ENCODE data around the gene NTN5. TPM values are rescaled to one million over a fixed set of nuclear protein-coding genes. Genes with fewer than 3 reads are reported as not detected.

Gene NTN5
- total and polyA plus RNA-seq, 10 donors = 0.30 to 2.1 (median 0.74) TPM; not detected in 1

GRCh38 chr19:48611872-48612271 is 60.9 kb downstream of the NTN5 start:
- H3K4me1 ChIP-seq = peaks cover 3 to 34% (median 18%) of the 10 kb centered on the region in 6 donors
- WGBS, 5 donors = 82 to 94% (median 90%) methylated on average over 14 of the region's 14 CpGs
- H3K4me3 ChIP-seq = no peak overlapping the region
- no peak for DNase-seq
- H3K36me3 ChIP-seq = peaks cover 6 to 30% (median 26%) of the 10 kb centered on the region in 6 donors
- no peaks in the 10 kb centered on the region for H3K27me3 ChIP-seq (replicated peaks in 1 of 7)
- no peak for TF ChIP-seq POLR2A (IDR thresholded peaks at IDR 0.05)
- TF ChIP-seq CTCF (IDR thresholded peaks at IDR 0.05 in 8 of 11, conservative IDR thresholded peaks at IDR 0.05 in 3 of 11) = no peak
- TF ChIP-seq POLR2AphosphoS5 (IDR thresholded peaks at IDR 0.05) = no peak
- intact Hi-C loops (cut with DNase I; ENCODE audit: low total_unique reads) = no loop called here
- no peak overlapping the region for H3K27ac ChIP-seq
- H3K9me3 ChIP-seq = no peaks in the 10 kb centered on the region

Other genes starting within 250 kb of the NTN5 start
- 10 to 100 TPM; 24.3 to 34.5 (median 26.0) TPM for gene GRWD1, start 227.0 kb downstream of the NTN5 start, total RNA-seq
- 10 to 100 TPM in 1 of 3 donors, 1 to 10 TPM in 2; 5.5 to 14.7 (median 9.5) TPM for gene GRWD1, start 227.0 kb downstream of the NTN5 start, polyA plus RNA-seq
- 1 to 10 TPM in 2 of 7 donors, under 1 TPM in 5; 0.43 to 1.4 (median 0.93) TPM for gene KCNJ14, start 217.4 kb downstream of the NTN5 start, total RNA-seq
- gene KCNJ14, start 217.4 kb downstream of the NTN5 start, polyA plus RNA-seq = under 1 TPM; 0.26 to 0.61 (median 0.38) TPM
- 10 to 100 TPM; 31.4 to 66.4 (median 48.2) TPM for gene CYTH2, start 203.6 kb downstream of the NTN5 start, total RNA-seq
- gene CYTH2, start 203.6 kb downstream of the NTN5 start, polyA plus RNA-seq = 10 to 100 TPM; 22.6 to 44.1 (median 24.6) TPM
- gene LMTK3, start 161.2 kb downstream of the NTN5 start, total RNA-seq = 1 to 10 TPM in 6 of 7 donors, under 1 TPM in 1; 0.69 to 4.2 (median 1.5) TPM
- 1 to 10 TPM in 1 of 3 donors, under 1 TPM in 2; 0.29 to 1.1 (median 0.37) TPM for gene LMTK3, start 161.2 kb downstream of the NTN5 start, polyA plus RNA-seq
- not detected for gene SULT2B1, start 120.8 kb downstream of the NTN5 start, total RNA-seq
- under 1 TPM in 2 of 3 donors, not detected in 1; 0.12 to 0.58 TPM for gene SULT2B1, start 120.8 kb downstream of the NTN5 start, polyA plus RNA-seq
- gene SPACA4, start 66.3 kb downstream of the NTN5 start, total RNA-seq = not detected
- gene SPACA4, start 66.3 kb downstream of the NTN5 start, polyA plus RNA-seq = not detected
- 1 to 10 TPM in 1 of 7 donors, under 1 TPM in 1, not detected in 5; 0.46 to 2.0 TPM for gene FAM83E, start 57.9 kb downstream of the NTN5 start, total RNA-seq
- under 1 TPM; 0.04 to 0.67 (median 0.20) TPM for gene FAM83E, start 57.9 kb downstream of the NTN5 start, polyA plus RNA-seq
- gene RPL18, start 53.8 kb downstream of the NTN5 start, total RNA-seq = 1,000 to 10,000 TPM; 1,136 to 2,739 (median 1,465) TPM
- 1,000 to 10,000 TPM; 3,728 to 5,575 (median 5,277) TPM for gene RPL18, start 53.8 kb downstream of the NTN5 start, polyA plus RNA-seq
- 10 to 100 TPM; 12.4 to 26.5 (median 23.5) TPM for gene SPHK2, start 53.5 kb downstream of the NTN5 start, total RNA-seq
- gene SPHK2, start 53.5 kb downstream of the NTN5 start, polyA plus RNA-seq = 10 to 100 TPM in 1 of 3 donors, 1 to 10 TPM in 2; 7.9 to 20.8 (median 9.7) TPM
- 10 to 100 TPM; 11.4 to 29.5 (median 22.5) TPM for gene DBP, start 35.6 kb downstream of the NTN5 start, total RNA-seq
- 10 to 100 TPM; 21.8 to 26.8 (median 24.1) TPM for gene DBP, start 35.6 kb downstream of the NTN5 start, polyA plus RNA-seq
- 10 to 100 TPM in 2 of 7 donors, 1 to 10 TPM in 5; 1.9 to 10.7 (median 4.4) TPM for gene CA11, start 26.8 kb downstream of the NTN5 start, total RNA-seq
- 10 to 100 TPM in 2 of 3 donors, 1 to 10 TPM in 1; 9.7 to 14.5 (median 10.5) TPM for gene CA11, start 26.8 kb downstream of the NTN5 start, polyA plus RNA-seq
- gene FUT2, start 23.0 kb upstream of the NTN5 start, total RNA-seq = under 1 TPM in 3 of 7 donors, not detected in 4; 0.17 to 0.65 (median 0.38) TPM
- 1 to 10 TPM in 1 of 3 donors, under 1 TPM in 1, not detected in 1; 0.22 to 1.2 TPM for gene FUT2, start 23.0 kb upstream of the NTN5 start, polyA plus RNA-seq
- gene MAMSTR, start 46.7 kb upstream of the NTN5 start, total RNA-seq = 10 to 100 TPM in 1 of 7 donors, 1 to 10 TPM in 6; 3.1 to 10.3 (median 4.0) TPM
- 10 to 100 TPM in 1 of 3 donors, 1 to 10 TPM in 1, under 1 TPM in 1; 0.93 to 10.7 (median 3.6) TPM for gene MAMSTR, start 46.7 kb upstream of the NTN5 start, polyA plus RNA-seq
- 10 to 100 TPM; 30.3 to 78.1 (median 39.8) TPM for gene RASIP1, start 67.6 kb upstream of the NTN5 start, total RNA-seq
- 10 to 100 TPM; 15.1 to 62.8 (median 42.1) TPM for gene RASIP1, start 67.6 kb upstream of the NTN5 start, polyA plus RNA-seq
- gene IZUMO1, start 73.9 kb upstream of the NTN5 start, total RNA-seq = 1 to 10 TPM in 5 of 7 donors, under 1 TPM in 1, not detected in 1; 0.84 to 5.3 (median 1.8) TPM
- gene IZUMO1, start 73.9 kb upstream of the NTN5 start, polyA plus RNA-seq = 1 to 10 TPM in 1 of 3 donors, under 1 TPM in 2; 0.26 to 1.0 (median 0.50) TPM
- gene FUT1, start 79.6 kb upstream of the NTN5 start, total RNA-seq = 10 to 100 TPM in 4 of 7 donors, 1 to 10 TPM in 3; 5.6 to 22.9 (median 10.0) TPM
- gene FUT1, start 79.6 kb upstream of the NTN5 start, polyA plus RNA-seq = 1 to 10 TPM; 1.0 to 6.5 (median 2.7) TPM
- gene FGF21, start 82.5 kb upstream of the NTN5 start, total RNA-seq = not detected
- gene FGF21, start 82.5 kb upstream of the NTN5 start, polyA plus RNA-seq = not detected
- 10 to 100 TPM; 15.5 to 25.3 (median 20.4) TPM for gene BCAT2, start 138.0 kb upstream of the NTN5 start, total RNA-seq
- 10 to 100 TPM; 25.5 to 31.7 (median 29.4) TPM for gene BCAT2, start 138.0 kb upstream of the NTN5 start, polyA plus RNA-seq
- gene HSD17B14, start 163.5 kb upstream of the NTN5 start, total RNA-seq = 10 to 100 TPM in 3 of 7 donors, 1 to 10 TPM in 4; 2.4 to 14.7 (median 8.1) TPM
- 10 to 100 TPM; 10.1 to 16.5 (median 11.2) TPM for gene HSD17B14, start 163.5 kb upstream of the NTN5 start, polyA plus RNA-seq
- 10 to 100 TPM in 6 of 7 donors, 1 to 10 TPM in 1; 8.6 to 24.2 (median 16.0) TPM for gene PLEKHA4, start 195.6 kb upstream of the NTN5 start, total RNA-seq
- gene PLEKHA4, start 195.6 kb upstream of the NTN5 start, polyA plus RNA-seq = 10 to 100 TPM; 12.2 to 20.6 (median 13.8) TPM
- 10 to 100 TPM; 30.2 to 74.2 (median 47.6) TPM for gene PPP1R15A, start 199.4 kb upstream of the NTN5 start, total RNA-seq
- 10 to 100 TPM; 18.5 to 54.5 (median 21.5) TPM for gene PPP1R15A, start 199.4 kb upstream of the NTN5 start, polyA plus RNA-seq
- gene TULP2, start 225.7 kb upstream of the NTN5 start, total RNA-seq = 1 to 10 TPM in 3 of 7 donors, under 1 TPM in 3, not detected in 1; 0.34 to 5.0 (median 1.3) TPM
- gene TULP2, start 225.7 kb upstream of the NTN5 start, polyA plus RNA-seq = under 1 TPM in 2 of 3 donors, not detected in 1; 0.14 to 0.32 TPM
- gene NUCB1, start 227.3 kb upstream of the NTN5 start, total RNA-seq = 100 to 1,000 TPM; 217 to 321 (median 268) TPM
- gene NUCB1, start 227.3 kb upstream of the NTN5 start, polyA plus RNA-seq = 100 to 1,000 TPM in 1 of 3 donors, 10 to 100 TPM in 2; 67.6 to 125 (median 72.4) TPM